OCI-LY1 (cell line): ENCODE data around the gene CPD.

Source experiments
- H2AFZ ChIP-seq: fragments of 200-600 bp; sonication (generic), shearing (Covaris generic); 2 replicates; pipeline ENCODE4 v1.6.0; 2014; ENCODE audit warnings: antibody characterized with exemption, mild to moderate bottlenecking, low read length
- H3F3A ChIP-seq: fragments of 200-600 bp; sonication (generic), shearing (Covaris generic); 2 replicates; pipeline ENCODE4 v1.6.0; 2014; ENCODE audit warnings: mild to moderate bottlenecking, antibody characterized with exemption, low read length, moderate library complexity; ENCODE audit not compliant: insufficient read depth
- H3K27ac ChIP-seq: fragments of 200-600 bp; sonication (generic); 2 replicates; pipeline ENCODE4 v1.5.1; 2014; ENCODE audit warnings: low read length, mixed run types, mild to moderate bottlenecking, low read depth; ENCODE audit not compliant: poor library complexity, severe bottlenecking
- H3K27me3 ChIP-seq: fragments of 200-600 bp; sonication (generic); 2 replicates; pipeline ENCODE4 v1.6.0; 2014; ENCODE audit warnings: antibody characterized with exemption, mild to moderate bottlenecking, low read length, moderate library complexity; ENCODE audit not compliant: insufficient read depth
- H3K36me3 ChIP-seq: fragments of 200-600 bp; sonication (generic); 2 replicates; pipeline ENCODE4 v1.6.1; 2014; ENCODE audit warnings: mild to moderate bottlenecking, antibody characterized with exemption, low read length, moderate library complexity, mixed read lengths; ENCODE audit not compliant: insufficient read depth
- H3K4me1 ChIP-seq: fragments of 200-600 bp; sonication (generic); 2 replicates; pipeline ENCODE4 v1.5.1; 2014; ENCODE audit warnings: mild to moderate bottlenecking, low read length, moderate library complexity; ENCODE audit not compliant: insufficient read depth, severe bottlenecking
- H3K4me2 ChIP-seq: fragments of 200-600 bp; sonication (generic), shearing (Covaris generic); 2 replicates; pipeline ENCODE4 v1.6.1; 2014; ENCODE audit warnings: low read length
- H3K4me3 ChIP-seq: fragments of 200-600 bp; sonication (generic); 2 replicates; pipeline ENCODE4 v1.5.1; 2014; ENCODE audit warnings: low read length, low read depth, mild to moderate bottlenecking, mixed read lengths; ENCODE audit not compliant: poor library complexity, severe bottlenecking
- H3K79me2 ChIP-seq: fragments of 200-600 bp; shearing (Covaris generic); 2 replicates; pipeline ENCODE4 v1.6.1; 2016; ENCODE audit warnings: mixed run types, low read length, mixed read lengths; ENCODE audit not compliant: insufficient read depth
- H3K9ac ChIP-seq: fragments of 200-600 bp; sonication (generic), shearing (Covaris generic); 2 replicates; pipeline ENCODE4 v1.6.1; 2014; ENCODE audit warnings: mild to moderate bottlenecking, low read length, mixed read lengths
- H3K9me2 ChIP-seq: fragments of 200-600 bp; sonication (generic), shearing (Covaris generic); 2 replicates; pipeline ENCODE4 v1.6.1; 2014; ENCODE audit warnings: low read depth, mild to moderate bottlenecking, low read length, mixed read lengths
- H3K9me3 ChIP-seq: fragments of 200-600 bp; shearing (Covaris generic); 2 replicates; pipeline ENCODE4 v1.6.1; 2014; ENCODE audit warnings: low read length, mixed read lengths
- H4K20me1 ChIP-seq: fragments of 200-600 bp; sonication (generic), shearing (Covaris generic); 2 replicates; pipeline ENCODE4 v1.6.0; 2016; ENCODE audit warnings: mild to moderate bottlenecking, low read length; ENCODE audit not compliant: insufficient read depth
- CTCF ChIP-seq: fragments of 200-600 bp; sonication (generic), shearing (Covaris generic); IDR thresholded peaks from 2 replicates; pipeline ENCODE4 v1.5.1; 2017; ENCODE audit warnings: mild to moderate bottlenecking, antibody characterized with exemption, low read length, moderate library complexity, mixed read lengths
- EZH2 ChIP-seq: fragments of 200-600 bp; sonication (generic), shearing (Covaris generic); IDR thresholded peaks from 2 replicates; pipeline ENCODE4 v1.8.0; 2017; ENCODE audit warnings: borderline replicate concordance, mixed run types, mild to moderate bottlenecking, antibody characterized with exemption, low read length, moderate library complexity, mixed read lengths

The CPD gene

DNA sequence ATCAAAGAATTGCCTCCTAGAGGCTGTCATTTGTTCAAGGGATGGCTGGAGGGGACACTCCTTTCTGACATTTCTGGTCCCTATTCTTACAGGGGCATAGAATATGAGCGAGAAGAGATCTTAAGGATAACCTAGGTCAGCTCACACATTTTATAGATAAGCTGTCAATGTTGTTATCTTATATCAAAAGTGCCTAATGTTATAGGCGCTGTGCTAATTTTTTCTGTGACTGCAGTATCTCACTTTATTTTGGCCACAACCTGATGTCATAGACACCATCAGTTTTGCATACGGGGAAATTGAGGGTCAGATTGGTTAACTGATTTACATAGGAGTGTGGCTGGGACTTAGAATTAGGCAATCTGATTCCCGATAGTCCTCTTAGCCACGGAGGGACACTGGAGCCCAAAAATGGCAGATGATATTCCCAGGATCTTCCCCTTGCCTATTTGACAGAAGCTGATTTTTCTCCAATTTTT, 1.2 kb downstream of the CPD start:
- Histone ChIP-seq H4K20me1 (no peaks in the 10 kb centered on the region), H3K9me2 (no peaks in the 10 kb centered on the region), H3K4me3 (peak overlapping the region; percentile 81), H3K79me2 (peaks cover 14% of the 10 kb centered on the region; the same call in 1 of the 2 replicates), H3K9ac (peak overlapping the region; percentile 74), H3K27ac (peak overlapping the region; percentile 3), H3K27me3 (no peaks in the 10 kb centered on the region; the same call in 1 of the 2 replicates), H3K9me3 (no peaks in the 10 kb centered on the region), H3K36me3 (no peaks in the 10 kb centered on the region), H2AFZ (no peak overlapping the region), H3K4me1 (peaks cover 44% of the 10 kb centered on the region), H3K4me2 (peak overlapping the region; percentile 84), H3F3A (no peaks in the 10 kb centered on the region)
- TF ChIP-seq EZH2 (no peak), CTCF (no peak)

GRCh38 chr17:30380643-30381339, 2.1 kb downstream of the CPD start:
- H3K4me1 ChIP-seq: peaks cover 44% of the 10 kb centered on the region
- H3K9me3 ChIP-seq: no peaks in the 10 kb centered on the region
- no peaks in the 10 kb centered on the region for H3K9me2 ChIP-seq
- H2AFZ ChIP-seq: no peak overlapping the region
- TF ChIP-seq EZH2: no peak
- TF ChIP-seq CTCF: no peak
- H3K36me3 ChIP-seq: 0 out of 2 replicates have a peak, but pooled peaks cover 5% of the 10 kb centered on the region
- peak overlapping the region; percentile 84 for H3K4me2 ChIP-seq
- peaks cover 14% of the 10 kb centered on the region; the same call in 1 of the 2 replicates for H3K79me2 ChIP-seq
- no peak overlapping the region for H3K27ac ChIP-seq
- no peaks in the 10 kb centered on the region; the same call in 1 of the 2 replicates for H3K27me3 ChIP-seq
- H3K9ac ChIP-seq: peak overlapping the region; percentile 74; the same call in 1 of the 2 replicates
- no peaks in the 10 kb centered on the region for H4K20me1 ChIP-seq
- H3F3A ChIP-seq: no peaks in the 10 kb centered on the region
- H3K4me3 ChIP-seq: peak overlapping the region; percentile 81

- H3K4me1 ChIP-seq: peaks cover 44% of the 10 kb centered on the region
- no peaks in the 10 kb centered on the region; the same call in 1 of the 2 replicates for H3K27me3 ChIP-seq
- peak overlapping the region; percentile 81 for H3K4me3 ChIP-seq
- H4K20me1 ChIP-seq: no peaks in the 10 kb centered on the region
- H3F3A ChIP-seq: no peaks in the 10 kb centered on the region
- no peak overlapping the region for H3K27ac ChIP-seq
- H3K9ac ChIP-seq: 0 out of 2 replicates have a peak overlapping the region, but pooled peaks have one; percentile 74
- no peak overlapping the region for H2AFZ ChIP-seq
- no peaks in the 10 kb centered on the region for H3K9me2 ChIP-seq
- peak overlapping the region; percentile 84 for H3K4me2 ChIP-seq
- no peaks in the 10 kb centered on the region for H3K9me3 ChIP-seq
- peaks cover 10% of the 10 kb centered on the region for H3K36me3 ChIP-seq
- H3K79me2 ChIP-seq: peaks cover 14% of the 10 kb centered on the region; the same call in 1 of the 2 replicates
- TF ChIP-seq EZH2 (no peak), CTCF (no peak)
Measured at GRCh38 chr17:30381340-30381659, 2.6 kb downstream of the CPD start.
